GM20431 (cell line): ENCODE measurements around the gene ACIN1.

Experiments used
- in situ Hi-C: fragments of 300-500 bp; cut with MseI, MboI; formaldehyde crosslinking; loops from one replicate; pipeline ENCODE4 v1.15.0; 2020; ENCODE audit warnings: low sequenced_read_pairs; ENCODE audit not compliant: unreplicated experiment

ACIN1 gene

GRCh38 chr14:23094666-23095195, at the start of gene ACIN1:
Gene ACIN1, minus strand, starts transcription at chr14:23095136. Its CDS starts 24 bp downstream, at chr14:23095112.
- in situ Hi-C loops, result no loop called here

GRCh38 chr14:23143911-23144310, 49.0 kb upstream of the ACIN1 start:
- in situ Hi-C loops, result no loop called here

GRCh38 chr14:23142826-23143225, 47.9 kb upstream of the ACIN1 start:
- in situ Hi-C loops, result no loop called here

- in situ Hi-C loops, result no loop called here
Measured at GRCh38 chr14:23141706-23142444, 46.9 kb upstream of the ACIN1 start.

- in situ Hi-C loops, result no loop called here
Measured at GRCh38 chr14:23140371-23140770, 45.4 kb upstream of the ACIN1 start.

- in situ Hi-C loops, result no loop called here
Measured at GRCh38 chr14:23139874-23140273, 44.9 kb upstream of the ACIN1 start.

GRCh38 chr14:23137813-23138535, 43.0 kb upstream of the ACIN1 start:
- in situ Hi-C loops, result no loop called here

GRCh38 chr14:23137192-23137812, 42.4 kb upstream of the ACIN1 start:
- in situ Hi-C loops, result no loop called here

- in situ Hi-C loops, result no loop called here
Measured at GRCh38 chr14:23136566-23137133, 41.7 kb upstream of the ACIN1 start.

GRCh38 chr14:23132970-23133369, 38.0 kb upstream of the ACIN1 start:
- in situ Hi-C loops, result no loop called here

- in situ Hi-C loops, result no loop called here
Measured at GRCh38 chr14:23131482-23131881, 36.5 kb upstream of the ACIN1 start.

- in situ Hi-C loops, result no loop called here
Measured at GRCh38 chr14:23130871-23131270, 35.9 kb upstream of the ACIN1 start.

- in situ Hi-C loops, result no loop called here
Measured at GRCh38 chr14:23129759-23130316, 34.9 kb upstream of the ACIN1 start.

- in situ Hi-C loops, result no loop called here
Measured at GRCh38 chr14:23128969-23129758, 34.2 kb upstream of the ACIN1 start.

- in situ Hi-C loops, result no loop called here
Measured at GRCh38 chr14:23127861-23128260, 32.9 kb upstream of the ACIN1 start.

- in situ Hi-C loops, result no loop called here
Measured at GRCh38 chr14:23126548-23127278, 31.8 kb upstream of the ACIN1 start.

- in situ Hi-C loops, result no loop called here
Measured at GRCh38 chr14:23125933-23126524, 31.1 kb upstream of the ACIN1 start.

GRCh38 chr14:23125011-23125410, 30.1 kb upstream of the ACIN1 start:
- in situ Hi-C loops, result no loop called here
